Brain pericyte (primary cell): ENCODE results near the gene ENDOV.

ENCODE experiments used
- DNase-seq: peaks from one replicate; pipeline ENCODE4 v3.0.0-alpha.2; 2012; ENCODE audit warnings: low read depth, low spot score

The ENDOV gene

DNA sequence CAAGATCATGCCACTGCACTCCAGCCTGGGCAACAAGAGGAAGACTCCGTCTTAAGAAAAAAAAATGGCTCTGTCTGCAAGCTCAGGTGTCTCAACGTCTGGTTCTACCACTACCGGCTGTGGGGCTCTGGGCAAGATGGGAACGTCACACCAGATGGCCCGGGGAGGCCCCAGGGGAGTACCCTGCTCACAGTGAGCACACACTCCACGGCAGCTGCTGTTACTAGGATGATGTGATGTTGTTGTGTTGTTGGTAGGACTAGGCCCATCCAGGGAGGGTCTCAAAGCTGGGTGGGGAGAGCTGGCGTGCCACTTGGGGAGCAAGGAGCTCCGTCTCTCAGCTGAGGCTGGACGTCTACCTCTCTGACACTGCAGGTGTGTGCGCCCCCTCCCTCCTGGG lies 70.9 kb downstream of the ENDOV start:
- DNase-seq: no peak

DNA sequence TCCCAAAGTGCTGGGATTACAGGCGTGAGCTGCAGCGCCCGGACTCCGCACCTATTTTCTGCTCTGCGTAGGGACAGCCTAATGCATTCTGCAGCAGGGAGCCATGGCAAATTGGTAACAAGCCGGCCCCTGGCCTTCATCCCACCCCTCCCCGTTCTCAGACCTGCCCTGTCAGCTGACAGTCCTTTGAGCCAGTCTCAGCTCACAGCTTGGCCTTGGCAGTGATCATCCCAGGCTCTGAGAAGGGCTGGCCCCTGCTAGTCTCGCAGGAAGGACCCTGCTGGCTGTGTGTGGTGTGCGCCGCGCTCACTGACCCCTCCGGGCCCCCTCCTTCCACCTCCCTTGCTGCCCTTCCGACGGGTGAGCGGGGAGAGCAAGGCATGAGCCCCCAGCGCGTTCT lies 71.7 kb downstream of the ENDOV start:
- DNase-seq: no peak

DNA sequence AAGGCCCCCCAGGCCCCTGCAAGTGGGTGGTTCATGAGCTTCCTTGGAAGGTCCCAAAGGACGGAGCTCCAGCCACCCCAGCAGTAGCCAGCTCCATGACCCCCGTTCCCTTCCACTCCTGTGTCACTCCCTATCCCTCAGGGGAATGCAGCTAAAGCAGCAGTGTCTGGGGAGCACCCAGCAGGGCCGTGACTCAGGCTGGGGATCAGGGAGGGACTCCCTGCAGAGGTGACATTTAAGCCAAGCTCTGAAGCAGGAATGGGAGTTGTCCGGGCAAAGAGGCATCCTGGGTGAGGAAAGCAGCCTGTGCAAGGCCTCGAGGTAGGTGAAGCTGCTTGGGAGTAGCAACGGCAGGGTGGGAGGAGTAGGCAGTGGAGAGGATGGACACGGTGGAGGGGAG lies 72.5 kb downstream of the ENDOV start:
- DNase-seq: no peak
